GM12865 (cell line): ENCODE measurements around the gene RFLNA.

ENCODE experiments used
- DNase-seq: peaks from one replicate; pipeline ENCODE4 v3.0.0; 2010; ENCODE audit warnings: low read depth
- H3K4me3 ChIP-seq: 2 replicates; pipeline ENCODE4 v1.5.1; 2011; ENCODE audit warnings: mild to moderate bottlenecking, low read depth, low read length, control low read depth
- CTCF ChIP-seq: IDR thresholded peaks from 2 replicates; pipeline ENCODE4 v1.5.1; 2011; ENCODE audit warnings: low read length, control low read depth, low read depth, inconsistent platforms; ENCODE audit not compliant: insufficient read depth; ENCODE audit errors: missing control alignments

The RFLNA gene

GRCh38 chr12:124294780-124295341 lies at the start of gene RFLNA:
TSS of gene RFLNA (plus strand) at chr12:124295093. CDS start at chr12:124295430, 337 bp downstream.
- no peak for TF ChIP-seq CTCF
- no peak within 1 kb of the TSS for H3K4me3 ChIP-seq
- no peak for DNase-seq

- no peak overlapping the region for H3K4me3 ChIP-seq
- DNase-seq = no peak
- TF ChIP-seq CTCF = no peak
Measured at GRCh38 chr12:124247331-124247730, 47.6 kb upstream of the RFLNA start.

GRCh38 chr12:124248941-124249825 lies 45.7 kb upstream of the RFLNA start:
- no peak for TF ChIP-seq CTCF
- no peak overlapping the region for H3K4me3 ChIP-seq
- DNase-seq = no peak

GRCh38 chr12:124251186-124251585 lies 43.7 kb upstream of the RFLNA start:
- no peak overlapping the region for H3K4me3 ChIP-seq
- no peak for DNase-seq
- no peak for TF ChIP-seq CTCF

GRCh38 chr12:124252964-124253363 lies 41.9 kb upstream of the RFLNA start:
- DNase-seq = no peak

GRCh38 chr12:124254126-124254525 lies 40.8 kb upstream of the RFLNA start:
- H3K4me3 ChIP-seq = no peak overlapping the region
- DNase-seq = no peak
- TF ChIP-seq CTCF = no peak

More at GRCh38 chr12:124252964-124253363, 41.9 kb upstream of the RFLNA start:
- TF ChIP-seq CTCF = no peak
- H3K4me3 ChIP-seq = no peak overlapping the region
